A673 (cell line): ENCODE data around the gene ZNF335.

Source experiments
- CTCF ChIP-seq: fragments of 300-800, 200-600 bp; sonication (generic); conservative IDR thresholded peaks from 2 replicates; pipeline ENCODE4 v1.5.1; 2017; ENCODE audit warnings: low read depth, mild to moderate bottlenecking, antibody characterized with exemption, low read length, moderate library complexity, mixed read lengths
- EZH2 ChIP-seq: fragments of 200-600 bp; sonication (generic); IDR thresholded peaks from 2 replicates; pipeline ENCODE4 v1.6.1; 2017; ENCODE audit warnings: borderline replicate concordance, low read depth, mild to moderate bottlenecking, mixed read lengths, antibody characterized with exemption, low read length; ENCODE audit not compliant: poor library complexity, severe bottlenecking

DNA sequence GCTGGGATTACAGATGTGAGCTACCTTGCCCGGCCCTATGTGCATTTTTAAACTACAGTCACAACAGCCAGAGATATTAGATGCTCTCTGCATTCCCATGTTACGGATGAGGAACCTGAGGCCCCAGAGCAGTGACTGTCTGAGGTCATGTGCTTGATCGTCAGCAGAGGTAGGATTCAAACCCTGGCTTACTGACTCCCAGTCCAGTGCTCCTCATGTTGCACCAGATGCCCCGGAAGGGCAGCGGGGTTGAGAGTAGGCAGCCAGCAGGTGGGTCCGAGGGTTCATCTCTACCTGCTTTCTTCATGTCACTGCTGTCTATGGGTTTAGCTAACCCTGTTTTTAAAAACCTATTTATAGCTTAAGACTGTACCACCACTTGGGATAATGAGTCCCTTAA is 9.3 kb upstream of the ZNF335 start:
- TF ChIP-seq CTCF (no peak), EZH2 (no peak)
